ENCODE data around the gene DLGAP1.

DLGAP1 gene

DNA sequence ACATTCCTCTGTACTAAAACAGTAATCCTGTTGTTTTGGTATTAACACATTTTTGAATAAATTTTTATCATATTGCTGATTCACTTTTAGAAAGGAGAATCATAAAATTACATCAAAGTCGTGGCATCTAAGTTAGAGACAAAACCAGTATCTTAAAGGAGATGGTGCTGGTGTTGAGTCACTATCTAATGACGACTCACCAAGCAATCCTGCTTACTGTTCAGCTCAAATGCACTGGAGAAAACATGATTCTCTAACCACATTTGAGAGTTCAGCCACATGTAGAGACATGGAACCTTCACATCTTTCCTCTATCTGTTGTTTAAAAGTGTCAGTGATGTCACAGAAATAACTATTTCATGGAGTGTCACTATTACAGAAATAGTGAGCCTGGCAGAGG is 531.4 kb downstream of the DLGAP1 start:
- no peak for DNase-seq

GRCh38 chr18:3921826-3922225 is 533.3 kb downstream of the DLGAP1 start:
- no peak for DNase-seq

- no peak for DNase-seq
Measured at GRCh38 chr18:3920832-3921231, 534.3 kb downstream of the DLGAP1 start.

DNA sequence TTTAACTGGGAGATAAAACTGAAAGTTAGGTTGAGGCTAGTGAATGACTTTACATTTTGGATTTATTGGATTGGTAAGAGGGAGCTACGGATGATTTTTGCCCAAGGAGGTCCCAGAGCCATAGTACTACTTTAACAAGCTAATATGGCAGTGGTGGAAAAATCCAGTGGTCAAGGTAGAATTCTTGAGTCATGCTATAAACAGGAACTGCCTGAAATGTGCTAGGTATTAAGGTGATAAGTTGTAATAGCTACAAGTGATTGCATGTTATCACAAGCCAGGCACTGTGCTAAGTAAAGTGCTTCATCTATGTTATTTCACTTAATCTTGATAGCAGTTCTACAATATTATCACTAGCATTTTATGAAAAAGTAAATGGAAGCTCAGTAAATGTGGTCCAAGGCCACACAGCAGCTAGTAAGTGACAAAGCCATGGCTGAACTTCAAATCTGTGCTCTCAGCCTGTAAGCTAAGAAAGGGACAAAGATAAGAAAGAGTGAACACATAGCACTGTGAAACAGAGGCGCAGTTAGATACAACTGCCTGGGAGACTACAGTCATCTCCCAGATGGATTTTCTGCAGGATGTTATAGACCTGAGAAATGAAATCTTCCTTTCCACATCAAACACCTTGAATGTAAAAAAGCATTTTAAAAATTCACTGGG is 535.6 kb downstream of the DLGAP1 start:
- DNase-seq: no peak

DNA sequence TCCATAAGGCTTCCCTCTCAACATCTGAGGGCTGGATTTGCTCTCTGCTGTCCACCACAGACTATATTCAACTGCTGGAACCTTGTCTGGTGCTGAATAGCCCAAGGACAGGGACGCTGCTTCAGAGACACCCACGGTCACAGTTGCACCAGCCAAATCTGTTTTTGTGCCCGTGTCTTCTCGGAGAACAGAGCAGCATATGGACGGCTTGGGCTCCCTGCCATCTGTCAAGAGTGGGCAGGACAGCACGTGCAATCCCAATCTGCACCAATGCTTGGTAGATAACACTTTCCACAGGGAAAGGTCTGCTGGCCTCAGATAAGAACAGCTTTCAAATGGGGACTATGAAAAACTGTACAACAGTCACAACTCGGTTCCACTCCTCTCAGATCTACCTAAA is 539.0 kb downstream of the DLGAP1 start:
- DNase-seq: no peak

DNA sequence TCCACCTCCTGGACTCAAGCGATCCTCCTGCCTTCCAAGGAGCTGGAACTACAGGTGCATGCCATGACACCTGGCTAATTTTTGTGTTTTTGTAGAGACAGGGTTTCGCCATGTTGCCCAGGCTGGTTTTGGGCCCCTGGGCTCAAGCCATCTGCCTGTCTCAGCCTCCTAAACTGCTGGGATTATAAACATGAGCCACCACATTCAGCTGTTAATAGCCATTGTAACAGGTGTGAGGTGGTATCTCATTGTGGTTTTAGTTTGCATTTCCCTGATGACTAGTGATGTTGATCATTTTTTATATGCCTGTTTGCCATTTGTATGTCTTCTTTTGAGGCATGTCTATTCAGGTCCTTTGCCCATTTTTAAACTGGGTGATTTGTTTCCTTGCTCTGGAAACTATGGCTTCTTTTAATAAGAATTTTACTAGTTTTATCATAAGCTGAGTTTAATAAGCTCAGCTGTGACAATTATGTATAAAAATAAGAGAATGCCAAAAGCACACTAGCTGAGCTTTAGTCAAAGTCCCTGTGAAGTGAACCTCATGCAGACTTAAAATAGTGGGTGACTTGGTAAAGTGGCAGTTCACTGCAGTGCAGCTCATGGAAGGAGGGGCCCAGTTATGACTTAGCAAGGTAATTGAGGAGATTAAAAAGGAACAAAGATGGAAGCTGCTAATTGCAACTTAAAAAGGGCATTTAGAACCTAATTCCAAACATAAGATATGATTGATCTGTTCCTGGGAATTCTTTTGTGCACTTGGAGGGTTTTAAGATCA is 540.1 kb downstream of the DLGAP1 start:
- no peak for DNase-seq

DNA sequence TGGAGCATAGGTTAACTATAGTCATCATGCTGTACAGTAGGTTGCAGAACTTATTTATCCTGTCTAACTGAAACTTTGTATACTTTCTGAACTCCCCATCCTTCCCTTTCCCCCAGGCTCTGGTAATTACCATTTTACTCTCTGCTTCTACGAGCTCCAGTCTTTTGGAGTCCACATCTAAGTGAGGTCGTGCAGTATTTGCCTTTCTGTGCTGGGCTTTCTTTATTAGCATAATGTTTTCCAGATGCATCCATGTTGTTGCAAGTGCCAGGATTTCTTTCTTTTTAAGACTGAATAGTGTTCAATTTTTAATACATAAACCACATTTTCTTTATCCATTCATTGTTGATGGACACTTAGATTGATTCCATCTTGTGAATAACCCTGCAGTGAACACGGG is 541.0 kb downstream of the DLGAP1 start:
- no peak for DNase-seq

GRCh38 chr18:3912705-3913104 is 542.4 kb downstream of the DLGAP1 start:
- no peak for DNase-seq

- no peak for DNase-seq
Measured at GRCh38 chr18:3911413-3911812, 543.7 kb downstream of the DLGAP1 start.

- no peak for DNase-seq
Measured at GRCh38 chr18:3910512-3910911, 544.6 kb downstream of the DLGAP1 start.

- no peak for DNase-seq
Measured at GRCh38 chr18:3907955-3908354, 547.2 kb downstream of the DLGAP1 start.

- DNase-seq: no peak
Measured at GRCh38 chr18:3906116-3906750, 548.9 kb downstream of the DLGAP1 start.

- DNase-seq: no peak
Measured at GRCh38 chr18:3903337-3903736, 551.8 kb downstream of the DLGAP1 start.

- DNase-seq: no peak
Measured at GRCh38 chr18:3902676-3903075, 552.4 kb downstream of the DLGAP1 start.

- no peak for DNase-seq
Measured at GRCh38 chr18:3901811-3902210, 553.3 kb downstream of the DLGAP1 start.

DNA sequence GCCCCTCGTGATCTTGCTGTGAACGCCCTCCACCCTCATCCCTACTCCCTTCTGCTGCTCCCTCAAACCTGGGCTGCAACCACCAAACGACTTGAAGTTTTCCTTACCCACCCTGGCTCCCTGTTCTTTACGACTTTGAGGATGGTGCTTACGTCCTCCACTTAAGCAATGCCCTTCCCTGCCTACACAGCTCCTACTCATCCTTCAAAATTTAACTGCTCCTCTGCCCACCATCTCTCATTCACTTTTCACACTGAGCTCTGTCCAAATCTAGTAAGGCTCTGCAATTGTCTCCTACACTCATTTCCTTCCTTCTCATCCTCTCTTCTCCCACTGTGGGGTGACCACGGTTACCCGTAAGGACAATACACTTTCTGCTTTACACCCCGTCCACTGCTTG is 554.1 kb downstream of the DLGAP1 start:
- no peak for DNase-seq

- no peak for DNase-seq
Measured at GRCh38 chr18:3900327-3900726, 554.8 kb downstream of the DLGAP1 start.

- no peak for DNase-seq
Measured at GRCh38 chr18:3898861-3899613, 556.1 kb downstream of the DLGAP1 start.

DNA sequence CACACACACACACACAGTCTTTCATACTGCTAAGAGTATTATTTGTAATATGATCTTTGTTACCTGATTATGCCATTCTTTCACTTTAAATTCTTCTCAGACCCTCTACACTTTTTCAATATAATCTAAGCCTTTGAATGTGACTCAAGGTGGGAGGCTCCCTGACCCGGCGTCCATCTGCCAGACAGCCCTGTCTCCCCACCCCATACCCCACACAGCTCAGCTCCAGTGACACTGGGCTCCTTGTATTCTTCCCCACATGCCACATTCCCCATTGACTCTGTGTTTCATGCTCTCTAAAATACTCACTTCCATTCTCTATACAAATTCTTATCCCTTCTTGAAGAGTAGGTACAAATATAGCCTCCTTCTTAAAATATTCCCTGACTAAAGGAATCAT is 563.0 kb downstream of the DLGAP1 start:
- no peak for DNase-seq

DNA sequence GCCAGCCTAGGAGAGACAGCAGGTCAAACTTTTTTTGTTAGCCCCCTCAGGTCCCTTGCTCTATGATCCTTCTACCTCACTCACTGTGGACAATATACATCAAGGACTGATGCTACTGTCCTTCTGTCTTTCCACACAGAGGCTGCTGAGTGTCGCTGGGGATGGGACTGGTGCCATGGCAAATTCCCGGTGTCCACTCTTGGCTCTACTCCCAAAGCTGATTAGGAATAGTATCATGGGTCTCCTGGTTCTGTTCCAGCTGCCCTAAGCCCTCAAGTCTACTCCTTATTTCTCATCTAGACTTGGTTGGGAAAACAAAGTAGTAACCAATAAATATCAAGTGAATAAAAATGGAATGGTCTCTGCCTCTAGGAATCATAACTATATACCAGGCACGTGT is 563.9 kb downstream of the DLGAP1 start:
- DNase-seq: no peak

- DNase-seq: no peak
Measured at GRCh38 chr18:3889803-3890202, 565.3 kb downstream of the DLGAP1 start.

GRCh38 chr18:3889121-3889520 is 566.0 kb downstream of the DLGAP1 start:
- DNase-seq: no peak

GRCh38 chr18:3886575-3887322 is 568.4 kb downstream of the DLGAP1 start:
- no peak for DNase-seq
